Putamen (tissue), 1 donor: ENCODE measurements around the gene NDUFA8.
A peak's percentile ranks its signal among the peaks of the same experiment; 100 is the strongest.

Source experiments
- DNase-seq: peaks from one replicate; pipeline ENCODE4 v3.0.0-alpha.2; 2016; ENCODE audit warnings: low spot score

NDUFA8 gene

DNA sequence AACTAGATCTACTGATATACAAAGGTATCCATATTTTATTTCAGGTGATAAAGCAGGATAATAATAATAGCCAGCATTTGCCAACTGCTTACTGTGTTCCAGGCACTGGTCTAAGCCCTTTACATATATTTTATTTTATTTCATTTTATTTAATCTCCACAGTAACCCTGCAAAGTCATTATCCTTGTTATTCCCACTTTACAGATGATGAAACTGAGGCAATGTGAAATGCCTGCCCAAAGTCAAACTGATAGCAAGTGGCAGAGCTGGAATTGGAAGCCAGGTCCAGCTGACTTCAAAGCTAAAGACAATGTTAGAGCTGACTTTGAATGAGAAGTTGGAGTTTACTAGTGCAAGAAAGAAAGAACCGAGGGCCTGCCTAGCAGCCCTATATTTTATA, 25.0 kb upstream of the NDUFA8 start:
- no peak for DNase-seq

DNA sequence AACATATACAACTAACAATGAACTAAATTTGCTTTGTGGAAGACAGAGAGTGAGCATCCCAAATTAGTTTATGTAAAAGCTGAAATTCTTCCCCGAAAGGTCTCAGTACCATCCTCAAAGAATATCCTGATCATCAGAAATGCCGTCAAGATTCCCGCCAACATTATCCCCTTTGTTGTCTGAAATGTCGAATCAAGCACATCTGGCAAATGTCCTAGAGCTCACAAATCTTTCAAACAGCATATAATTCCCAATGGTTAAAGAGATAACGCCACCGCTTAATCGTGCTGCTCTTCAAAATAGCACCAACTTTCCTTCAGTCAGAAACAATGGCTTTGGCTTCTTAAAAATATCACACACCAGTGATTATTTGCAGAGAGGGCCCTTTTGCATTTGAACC, 23.9 kb upstream of the NDUFA8 start:
- no peak for DNase-seq

GRCh38 chr9:122180633-122181032, 21.1 kb upstream of the NDUFA8 start:
- DNase-seq: no peak

GRCh38 chr9:122179690-122180074, 20.1 kb upstream of the NDUFA8 start:
- DNase-seq: no peak

GRCh38 chr9:122179054-122179689, 19.6 kb upstream of the NDUFA8 start:
- no peak for DNase-seq

GRCh38 chr9:122176916-122177315, 17.3 kb upstream of the NDUFA8 start:
- DNase-seq: no peak

- no peak for DNase-seq
Observed at GRCh38 chr9:122173670-122174069, 14.1 kb upstream of the NDUFA8 start.

GRCh38 chr9:122172131-122172530, 12.6 kb upstream of the NDUFA8 start:
- DNase-seq: no peak

GRCh38 chr9:122168356-122168755, 8.8 kb upstream of the NDUFA8 start:
- no peak for DNase-seq

DNA sequence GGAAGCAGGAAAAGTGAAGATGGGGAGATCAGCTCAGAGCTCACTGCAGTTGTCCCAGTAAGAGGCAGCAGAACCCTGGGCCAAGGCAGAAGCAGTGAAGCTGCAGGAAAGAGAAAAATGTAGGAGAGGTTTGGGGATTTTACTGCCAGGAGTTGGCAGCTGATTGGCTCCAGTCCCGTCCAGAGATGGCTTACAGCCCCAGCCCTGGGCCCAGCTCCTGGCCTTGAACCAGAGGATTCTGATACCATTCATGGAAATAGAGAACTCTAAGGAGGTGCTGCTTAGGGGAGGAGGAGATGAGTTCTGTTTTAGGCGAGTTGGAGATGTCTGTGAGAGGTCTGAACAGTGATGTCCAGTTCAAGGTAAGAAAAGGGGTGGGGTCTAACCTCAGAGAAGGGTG, 4.7 kb upstream of the NDUFA8 start:
- DNase-seq: no peak

DNA sequence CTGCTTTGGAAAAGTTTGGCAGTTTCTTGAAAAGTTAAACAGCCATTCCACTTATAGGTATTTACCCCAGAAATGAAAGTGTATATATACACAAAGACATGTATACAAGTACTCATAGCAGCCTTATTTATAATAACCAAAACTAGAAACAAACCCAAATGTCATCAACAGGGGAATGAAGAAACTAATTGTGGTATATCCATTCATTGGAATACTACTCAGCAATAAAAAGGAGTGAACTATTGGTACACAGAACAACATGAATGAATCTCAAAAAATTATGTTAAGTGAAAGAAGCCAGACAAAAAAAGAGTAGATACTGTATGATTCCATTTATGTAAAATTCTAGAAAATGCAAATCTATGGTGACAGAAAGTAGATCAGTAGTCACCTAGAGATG, 2.8 kb upstream of the NDUFA8 start:
- DNase-seq: no peak

DNA sequence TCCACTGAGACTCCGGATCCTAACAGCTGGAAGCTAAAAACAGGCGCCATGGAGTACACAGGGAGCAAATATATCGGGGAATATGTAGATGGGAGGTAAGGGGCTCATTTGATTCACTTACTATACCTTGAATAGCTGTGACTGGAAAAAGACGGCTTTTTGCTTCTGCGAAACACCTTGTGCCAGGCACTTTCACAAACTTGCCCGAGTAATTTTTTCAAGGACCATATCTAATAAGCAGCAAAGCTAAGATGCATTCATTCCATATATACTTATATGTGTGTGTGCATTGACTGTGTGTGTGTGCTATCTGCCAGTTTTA, 307 bp upstream of the NDUFA8 start:
- no peak for DNase-seq

- no peak for DNase-seq
Observed at GRCh38 chr9:122158202-122158601, 1.4 kb downstream of the NDUFA8 start.

DNA sequence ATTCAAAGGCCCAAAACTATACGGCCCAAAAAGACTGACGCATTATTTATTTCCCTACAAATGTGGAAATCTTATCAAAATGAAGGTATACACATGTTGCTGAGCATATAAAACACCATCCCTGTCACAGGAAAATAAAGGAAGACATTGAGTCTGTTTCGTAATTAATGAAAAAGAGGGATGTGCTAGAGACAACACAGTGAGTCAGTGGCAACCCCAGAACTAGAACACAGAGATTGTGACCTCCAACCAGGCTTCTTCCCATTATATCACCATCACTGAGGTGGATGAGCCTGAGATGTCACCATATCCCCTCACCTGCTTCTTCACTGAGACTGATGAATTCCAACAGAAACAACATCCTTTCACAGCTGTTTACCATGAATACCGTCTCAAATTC, 3.8 kb downstream of the NDUFA8 start:
- no peak for DNase-seq

DNA sequence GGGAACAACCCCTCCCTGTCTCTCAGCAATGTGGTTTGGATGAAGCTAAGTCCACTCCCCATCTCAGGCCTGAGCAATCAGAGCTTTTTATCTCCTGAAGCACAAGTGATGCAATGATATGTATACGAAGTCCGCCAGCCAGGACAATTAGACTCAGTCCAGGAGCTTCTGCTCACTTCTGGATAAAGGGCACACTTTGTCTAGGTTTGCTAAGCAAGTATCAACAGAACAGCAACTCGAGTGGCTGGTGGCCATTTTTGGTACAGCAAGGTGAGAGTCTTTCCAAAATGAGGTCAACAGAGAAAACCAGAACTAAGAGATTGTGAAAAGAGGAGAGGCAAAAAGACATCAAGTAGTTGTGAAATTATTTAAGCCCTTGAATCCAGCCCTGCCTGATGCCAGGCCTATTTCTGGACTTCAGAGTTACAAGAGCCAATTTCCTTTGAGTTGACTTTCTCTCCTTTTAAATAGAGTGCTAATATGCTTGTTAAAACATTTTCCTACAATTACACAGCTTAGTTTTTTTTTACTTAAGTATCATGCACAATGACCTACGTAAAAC, 8.2 kb downstream of the NDUFA8 start:
- no peak for DNase-seq

GRCh38 chr9:122145592-122145863, 14.1 kb downstream of the NDUFA8 start:
- DNase-seq: no peak

- no peak for DNase-seq
Observed at GRCh38 chr9:122144836-122145591, 14.6 kb downstream of the NDUFA8 start.

DNA sequence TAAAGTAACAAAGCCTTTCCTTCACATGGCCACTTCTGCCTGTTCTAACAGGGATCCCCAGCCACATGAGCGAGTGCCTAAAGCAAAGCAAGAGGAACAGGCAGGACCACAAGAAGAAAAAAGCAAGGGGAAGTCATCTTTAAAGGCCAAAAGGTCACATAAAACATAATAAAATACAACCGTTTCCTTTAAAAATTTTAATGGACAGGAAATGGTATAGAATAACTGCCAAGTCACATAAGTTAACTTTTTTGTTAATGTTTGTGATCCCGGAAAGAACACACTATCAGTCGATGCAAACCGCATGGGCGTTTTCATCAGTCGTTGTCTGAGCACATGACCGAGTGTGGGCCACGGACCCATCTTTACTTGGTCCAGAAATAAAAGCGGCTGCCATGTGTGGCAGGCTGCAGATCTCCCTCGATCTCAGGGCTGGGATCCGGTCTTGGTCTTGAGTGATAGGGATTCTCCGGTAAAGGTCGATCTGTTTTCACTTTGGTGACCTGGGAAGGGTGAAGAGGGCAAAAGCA, 15.6 kb downstream of the NDUFA8 start:
- no peak for DNase-seq

- no peak for DNase-seq
Observed at GRCh38 chr9:122143296-122143695, 16.3 kb downstream of the NDUFA8 start.

GRCh38 chr9:122141671-122142070, 17.9 kb downstream of the NDUFA8 start:
- no peak for DNase-seq

DNA sequence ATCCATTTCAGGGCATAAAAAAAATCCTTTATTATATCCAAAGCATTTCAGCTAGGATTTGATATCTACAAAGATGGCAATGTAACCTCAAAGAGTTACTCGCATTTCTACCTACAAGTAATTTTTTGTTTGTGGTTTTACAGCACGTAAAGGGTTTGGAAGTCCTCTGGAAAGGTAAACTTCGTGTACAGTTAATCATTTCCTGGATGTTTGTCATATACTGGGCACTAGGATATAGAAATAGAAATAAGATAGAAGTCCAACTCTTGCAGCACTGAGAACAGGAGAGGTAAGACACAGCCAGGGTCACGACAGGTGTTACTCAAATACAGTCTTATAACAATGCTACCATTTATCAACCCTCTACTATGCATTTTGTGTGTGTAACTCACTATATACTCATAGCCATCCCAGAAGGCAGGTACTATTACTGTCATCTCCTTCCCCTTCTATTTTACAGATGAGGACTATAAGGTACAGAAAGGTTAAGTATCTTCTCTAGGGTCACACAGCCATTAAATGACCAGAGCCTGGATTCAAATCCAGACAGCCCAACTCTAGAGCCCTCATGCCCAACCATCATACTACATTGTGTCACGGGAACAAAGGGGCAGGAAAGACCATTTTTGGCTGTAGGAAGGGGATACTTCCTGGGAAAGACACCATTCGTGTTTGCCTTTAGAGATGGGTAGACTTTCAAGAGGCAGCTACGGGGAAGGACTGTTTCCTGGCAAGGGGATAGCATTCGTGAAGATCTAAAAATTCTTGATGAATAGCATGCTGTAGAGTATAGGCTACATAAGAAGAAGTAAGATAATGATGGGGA, 19.0 kb downstream of the NDUFA8 start:
- no peak for DNase-seq

DNA sequence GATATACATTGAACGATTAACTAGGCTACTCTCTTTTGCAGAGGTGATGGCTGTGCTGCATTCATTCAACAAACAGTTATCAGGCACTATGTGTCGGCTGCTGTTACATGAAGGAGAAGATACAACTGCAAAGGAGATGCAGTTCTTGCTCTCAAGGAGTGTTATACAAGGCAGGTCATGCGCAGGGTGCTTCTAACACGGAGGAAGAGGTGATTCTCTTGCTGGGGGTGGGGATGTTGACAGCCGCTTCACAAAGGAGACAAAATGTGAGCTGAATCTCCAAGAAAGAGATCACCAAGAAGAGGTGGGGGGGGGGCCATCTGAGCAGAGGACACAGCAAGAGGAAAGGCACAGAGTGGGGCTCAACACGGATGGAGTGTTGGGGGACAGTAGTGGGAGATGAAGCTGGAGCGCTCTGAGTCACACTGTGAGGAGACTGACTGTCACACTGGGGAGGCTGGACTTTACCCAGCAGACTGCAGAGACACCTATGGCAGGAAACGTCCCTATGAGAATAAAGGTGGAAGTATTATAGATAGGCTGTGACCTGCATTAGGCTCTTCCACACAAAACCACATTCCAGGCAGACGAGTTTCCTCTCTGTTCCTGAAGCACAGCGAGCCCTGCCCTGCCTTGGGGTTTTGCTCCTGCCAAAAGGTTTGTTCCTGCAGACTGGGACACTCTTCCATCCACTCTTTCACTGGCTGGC, 20.9 kb downstream of the NDUFA8 start:
- peak; percentile 57 for DNase-seq
